Nephron progenitor cell (in vitro differentiated cells): ENCODE measurements around the gene RUNX1.

ENCODE experiments used
- DNase-seq: peaks from one replicate; pipeline ENCODE4 v3.0.0; 2021
- H3K27ac Mint-ChIP-seq: 2 replicates; pipeline ENCODE4 v1.8.0; 2021; ENCODE audit warnings: mild to moderate bottlenecking, moderate library complexity, mixed read lengths
- H3K27me3 Mint-ChIP-seq: 2 replicates; pipeline ENCODE4 v1.8.0; 2021; ENCODE audit warnings: mild to moderate bottlenecking, low read depth, mixed read lengths; ENCODE audit not compliant: poor library complexity
- H3K36me3 Mint-ChIP-seq: 2 replicates; pipeline ENCODE4 v1.8.0; 2021; ENCODE audit warnings: low read depth, mixed read lengths
- H3K4me1 Mint-ChIP-seq: 2 replicates; pipeline ENCODE4 v1.8.0; 2021; ENCODE audit warnings: mixed read lengths
- H3K4me3 Mint-ChIP-seq: 2 replicates; pipeline ENCODE4 v1.8.0; 2021; ENCODE audit warnings: mild to moderate bottlenecking, moderate library complexity, mixed read lengths
- H3K9me3 Mint-ChIP-seq: 2 replicates; pipeline ENCODE4 v1.8.0; 2021; ENCODE audit warnings: mild to moderate bottlenecking, moderate library complexity, mixed read lengths
- CTCF ChIP-seq: fragments of 200-600 bp; sonication (generic); IDR thresholded peaks from 2 replicates; pipeline ENCODE4 v1.5.0; 2021; ENCODE audit warnings: antibody characterized with exemption

Gene RUNX1

GRCh38 chr21:34800797-34801518 lies 248.1 kb downstream of the RUNX1 start:
- TF ChIP-seq CTCF, result no peak

GRCh38 chr21:34799092-34799491 lies 250.0 kb downstream of the RUNX1 start:
- Mint-ChIP-seq H3K36me3 (peaks cover 2% of the 10 kb centered on the region), H3K4me1 (peaks cover 53% of the 10 kb centered on the region), H3K27me3 (no peaks in the 10 kb centered on the region), H3K27ac (no peak overlapping the region), H3K9me3 (peaks cover 7% of the 10 kb centered on the region), H3K4me3 (no peak overlapping the region)
- DNase-seq, result no peak
- no peak for TF ChIP-seq CTCF

More at GRCh38 chr21:34800797-34801518, 248.1 kb downstream of the RUNX1 start:
- Mint-ChIP-seq H3K4me3 (no peak overlapping the region), H3K27me3 (peaks cover 3% of the 10 kb centered on the region), H3K27ac (no peak overlapping the region), H3K36me3 (peaks cover 21% of the 10 kb centered on the region), H3K9me3 (peaks cover 25% of the 10 kb centered on the region), H3K4me1 (peaks cover 34% of the 10 kb centered on the region)
- DNase-seq, result no peak

GRCh38 chr21:34797921-34798535 lies 251.1 kb downstream of the RUNX1 start:
- no peak overlapping the region for H3K27ac Mint-ChIP-seq
- no peaks in the 10 kb centered on the region for H3K9me3 Mint-ChIP-seq
- no peak overlapping the region for H3K4me3 Mint-ChIP-seq
- no peak for DNase-seq
- no peaks in the 10 kb centered on the region for H3K36me3 Mint-ChIP-seq
- peaks cover 53% of the 10 kb centered on the region for H3K4me1 Mint-ChIP-seq
- TF ChIP-seq CTCF, result no peak
- no peaks in the 10 kb centered on the region for H3K27me3 Mint-ChIP-seq

GRCh38 chr21:34797201-34797525 lies 251.9 kb downstream of the RUNX1 start:
- H3K27ac Mint-ChIP-seq, result no peak overlapping the region
- no peak overlapping the region for H3K4me3 Mint-ChIP-seq
- no peak for DNase-seq
- H3K27me3 Mint-ChIP-seq, result no peaks in the 10 kb centered on the region
- H3K36me3 Mint-ChIP-seq, result no peaks in the 10 kb centered on the region
- H3K9me3 Mint-ChIP-seq, result no peaks in the 10 kb centered on the region
- TF ChIP-seq CTCF, result no peak
- peaks cover 53% of the 10 kb centered on the region for H3K4me1 Mint-ChIP-seq

- H3K27ac Mint-ChIP-seq, result no peak overlapping the region
Measured at GRCh38 chr21:34796518-34797200, 252.4 kb downstream of the RUNX1 start.

More at GRCh38 chr21:34796518-34797200, 252.4 kb downstream of the RUNX1 start:
- no peaks in the 10 kb centered on the region for H3K27me3 Mint-ChIP-seq
- no peaks in the 10 kb centered on the region for H3K36me3 Mint-ChIP-seq
- H3K9me3 Mint-ChIP-seq, result no peaks in the 10 kb centered on the region
- no peak for TF ChIP-seq CTCF
- no peak for DNase-seq
- no peak overlapping the region for H3K4me3 Mint-ChIP-seq
- peaks cover 48% of the 10 kb centered on the region for H3K4me1 Mint-ChIP-seq
